ENCODE data around the gene UBC.

Gene UBC

GRCh38 chr12:124863416-124864325 is 50.8 kb downstream of the UBC start, which contains the start of gene SCARB1:
TSS of gene SCARB1 (minus strand) at chr12:124863864. CDS start at chr12:124863720, 144 bp downstream.
- FAIRE-seq, result no peak
- no peak for TF ChIP-seq CTCF (IDR thresholded peaks at IDR 0.05; ENCODE audit: insufficient read depth, missing control alignments)

GRCh38 chr12:124862768-124863415 is 51.6 kb downstream of the UBC start:
- TF ChIP-seq CTCF (IDR thresholded peaks at IDR 0.05; ENCODE audit: insufficient read depth, missing control alignments), result no peak
- FAIRE-seq (no peak), DNase-seq (ENCODE audit: insufficient read length, low spot score) (peak; percentile 48)

More at GRCh38 chr12:124863416-124864325, 50.8 kb downstream of the UBC start, which contains the start of gene SCARB1:
- DNase-seq (ENCODE audit: insufficient read length, low spot score), result peak; percentile 92

- DNase-seq (ENCODE audit: insufficient read length, low spot score) (no peak), FAIRE-seq (no peak)
- TF ChIP-seq CTCF (IDR thresholded peaks at IDR 0.05; ENCODE audit: insufficient read depth, missing control alignments), result no peak
Measured at GRCh38 chr12:124861898-124862676, 52.4 kb downstream of the UBC start.

Data from D721Med (cell line).